Pons (tissue), 1 donor: ENCODE data around the gene NEDD4L.
A peak's percentile ranks its signal among the peaks of the same experiment; 100 is the strongest.

Experiments used
- DNase-seq: peaks from one replicate; pipeline ENCODE4 v3.0.0-alpha.2; 2016; ENCODE audit warnings: low spot score

Gene NEDD4L

DNA sequence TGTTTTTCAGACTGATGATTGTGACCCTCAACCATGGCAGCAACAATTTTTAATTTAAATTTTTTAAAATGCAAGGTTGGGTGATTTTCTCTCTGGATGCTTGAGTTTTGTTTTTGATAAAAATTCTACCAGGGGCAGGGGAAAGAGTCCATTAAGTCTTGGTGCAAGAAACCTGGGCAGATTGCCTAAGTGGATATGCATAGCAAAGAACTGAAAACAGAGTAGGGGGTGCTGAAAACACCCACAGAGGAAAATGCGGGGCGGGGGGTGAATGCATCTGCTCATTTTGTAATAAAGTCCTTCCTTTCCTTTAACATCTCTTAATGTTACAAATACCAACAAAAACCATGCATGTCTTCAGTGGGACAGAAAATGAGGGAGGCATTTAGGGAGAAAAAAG is 138.0 kb downstream of the NEDD4L start:
- DNase-seq = no peak

DNA sequence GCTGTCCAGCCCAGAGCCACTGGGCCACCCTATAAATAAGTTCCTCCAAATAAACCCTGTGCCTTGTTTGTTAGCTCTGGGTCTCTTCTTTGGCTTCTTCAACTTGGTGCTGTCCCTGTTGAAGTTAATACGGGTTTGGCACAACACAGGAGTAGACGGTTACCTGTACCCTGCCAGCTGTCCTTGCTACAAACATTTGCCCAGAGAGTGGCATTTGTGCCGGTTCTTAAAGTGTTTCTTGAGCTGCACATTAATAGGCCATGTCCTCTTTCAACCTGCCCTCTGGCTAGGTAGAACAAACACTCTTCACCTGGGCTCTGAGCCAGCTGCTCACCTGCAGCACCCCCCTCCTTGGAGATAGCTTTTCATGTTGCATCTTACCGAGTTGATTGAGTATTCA is 139.2 kb downstream of the NEDD4L start:
- DNase-seq = no peak

DNA sequence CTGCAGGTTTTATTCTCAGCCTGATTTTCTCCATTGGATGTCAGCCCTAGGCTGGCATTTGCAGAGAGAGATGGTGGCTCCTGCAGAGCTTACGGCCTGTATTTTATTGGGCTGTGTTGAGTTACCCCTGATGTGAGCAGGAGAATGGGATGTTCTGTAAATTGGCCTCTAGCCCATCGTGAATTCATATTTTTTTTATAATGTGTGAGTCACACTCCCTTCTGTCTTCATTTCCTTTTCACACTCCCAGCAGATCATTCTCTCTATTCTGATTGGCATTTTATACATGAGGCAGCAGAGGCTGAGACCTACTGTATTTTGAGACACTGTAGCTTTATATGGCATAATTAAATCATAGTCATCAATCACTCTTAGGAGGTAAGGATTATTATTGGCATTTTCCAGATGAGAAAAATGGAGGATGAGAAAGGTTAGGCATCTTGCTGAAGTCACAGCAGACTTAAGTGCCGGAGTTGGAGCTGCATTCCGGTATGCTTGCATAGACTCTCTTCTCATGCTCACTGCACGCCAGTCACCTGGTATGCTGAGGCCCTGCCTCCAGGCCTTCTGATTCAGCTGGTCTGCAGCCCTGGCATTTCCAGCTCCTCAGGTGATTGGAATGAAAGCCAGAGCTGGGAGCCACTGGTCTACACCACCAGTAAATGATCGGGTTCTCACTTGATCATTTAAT is 142.4 kb downstream of the NEDD4L start:
- DNase-seq = peak; percentile 18

DNA sequence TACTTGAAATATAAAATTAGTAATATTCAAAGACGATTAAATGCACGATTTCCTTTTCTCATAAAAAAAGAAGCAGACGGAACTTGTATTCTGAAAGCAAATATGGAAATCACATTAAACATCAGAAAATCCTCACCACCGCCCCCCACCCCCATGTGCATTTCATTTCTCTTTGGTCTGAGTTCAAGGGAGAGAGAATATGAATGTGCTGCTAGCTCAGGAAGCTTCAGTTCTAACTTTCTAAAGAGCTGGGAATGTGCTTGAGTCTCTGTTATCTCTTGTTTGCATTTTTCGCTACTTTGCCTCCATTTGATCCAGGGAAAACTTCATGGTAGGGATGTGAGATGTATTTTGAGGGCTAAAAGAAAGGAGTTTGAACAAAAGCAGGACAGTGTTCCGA is 143.6 kb downstream of the NEDD4L start:
- no peak for DNase-seq

DNA sequence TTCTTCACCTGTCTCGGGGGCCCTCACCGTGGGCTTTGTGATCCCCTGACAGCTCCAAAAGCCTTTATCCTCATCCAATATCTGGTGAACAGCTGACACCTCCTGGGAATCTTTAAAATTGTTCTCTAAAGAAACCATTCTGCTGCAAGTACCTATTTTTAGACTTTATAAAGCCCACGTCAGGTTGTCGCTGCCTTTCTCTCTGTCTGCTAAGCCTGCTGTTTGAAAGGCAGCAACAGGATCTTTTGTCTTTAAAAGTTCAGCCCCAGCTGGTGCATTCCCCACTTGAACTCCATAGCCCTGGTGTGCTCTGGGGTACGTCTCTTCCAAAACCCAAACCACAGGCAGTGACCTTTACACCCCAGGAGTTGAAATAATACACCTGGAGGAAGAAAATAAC is 145.0 kb downstream of the NEDD4L start:
- no peak for DNase-seq

DNA sequence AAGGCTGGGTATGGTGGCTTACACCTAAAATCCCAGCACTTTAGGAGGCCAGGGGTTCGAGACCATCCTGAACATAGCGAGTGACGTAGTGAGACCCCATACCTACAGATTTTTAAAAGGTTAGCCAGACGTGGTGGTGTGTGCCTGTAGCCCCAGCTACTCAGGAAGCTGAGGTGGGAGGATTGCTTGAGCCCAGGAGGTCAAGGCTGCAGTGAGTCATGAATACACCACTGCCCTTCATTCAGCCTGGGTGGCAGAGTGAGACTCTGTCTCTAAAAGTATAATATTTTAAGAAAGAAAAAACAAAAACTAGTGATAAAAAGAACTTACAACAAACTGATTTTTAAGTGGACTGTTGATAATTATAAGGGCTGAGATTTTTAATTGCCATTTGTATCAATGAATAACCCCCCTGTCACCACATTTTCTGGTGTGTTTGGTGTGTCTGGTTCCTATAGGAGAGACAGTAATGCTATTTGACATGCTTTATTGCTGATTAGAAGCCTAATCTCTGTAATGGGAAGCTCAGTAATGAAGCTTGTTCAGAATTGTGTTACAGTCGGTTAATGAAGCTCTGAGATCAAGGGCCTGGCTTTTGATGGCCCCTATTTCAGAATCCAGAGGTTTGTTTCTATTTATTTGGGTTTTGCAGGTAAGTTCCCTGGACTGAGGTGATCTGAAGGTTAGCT is 147.0 kb downstream of the NEDD4L start:
- DNase-seq = no peak

DNA sequence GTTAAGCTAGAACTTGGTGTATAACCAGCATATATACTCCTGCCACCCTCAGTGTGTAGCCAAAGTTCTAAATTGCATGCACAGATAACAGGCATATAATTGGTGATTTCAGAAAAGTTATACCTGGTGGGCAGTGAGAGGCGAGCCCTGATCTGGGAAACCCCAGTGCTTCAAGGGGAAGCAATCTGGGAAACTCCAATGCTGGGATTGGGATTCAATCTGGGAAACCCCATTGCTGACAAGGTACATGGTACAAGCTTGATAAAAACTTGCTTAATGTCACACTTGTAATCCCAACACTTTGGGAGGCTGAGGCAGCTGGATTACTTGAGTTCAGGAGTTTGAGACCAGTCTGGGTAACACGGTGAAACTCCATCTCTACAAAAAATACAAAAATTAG is 147.6 kb downstream of the NEDD4L start:
- DNase-seq = no peak

DNA sequence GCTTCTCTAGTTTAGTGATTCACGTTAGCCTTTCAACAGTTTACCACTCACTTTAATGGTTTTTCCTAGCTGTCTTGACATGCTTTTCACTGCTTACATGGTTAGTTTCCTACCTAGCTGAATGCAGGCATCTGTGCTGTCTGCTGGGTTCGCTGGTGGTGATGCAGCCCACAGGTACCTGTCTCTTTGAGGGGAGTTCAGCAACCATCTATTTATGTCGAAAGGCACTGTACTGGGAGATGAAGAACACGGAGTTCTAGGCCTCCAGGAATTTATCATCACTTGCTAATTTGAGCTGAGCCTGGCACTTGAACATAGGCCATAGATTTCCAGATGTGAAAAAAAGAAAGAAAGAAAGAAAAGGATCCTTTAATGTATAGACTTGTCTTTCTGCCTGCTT is 148.5 kb downstream of the NEDD4L start:
- DNase-seq = no peak

DNA sequence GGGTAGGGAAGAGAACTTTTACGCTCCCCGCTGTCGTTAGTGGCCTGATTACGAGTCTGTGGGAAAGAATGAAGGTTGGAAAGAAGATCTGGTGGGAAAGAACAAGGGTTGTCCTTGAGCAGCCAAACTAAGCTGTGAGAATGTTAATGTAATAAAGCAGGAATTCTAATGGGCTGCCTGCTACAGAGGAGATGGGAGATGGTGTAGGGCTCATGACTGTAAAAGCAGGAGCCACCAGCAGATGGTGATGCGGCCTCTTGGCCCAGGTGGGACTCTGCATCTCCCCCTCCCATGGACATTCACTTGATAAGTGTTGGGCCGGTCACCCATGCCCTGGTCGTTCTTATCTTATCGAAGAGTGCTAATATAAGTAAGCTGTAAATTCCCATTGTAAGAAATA is 150.0 kb downstream of the NEDD4L start:
- no peak for DNase-seq

DNA sequence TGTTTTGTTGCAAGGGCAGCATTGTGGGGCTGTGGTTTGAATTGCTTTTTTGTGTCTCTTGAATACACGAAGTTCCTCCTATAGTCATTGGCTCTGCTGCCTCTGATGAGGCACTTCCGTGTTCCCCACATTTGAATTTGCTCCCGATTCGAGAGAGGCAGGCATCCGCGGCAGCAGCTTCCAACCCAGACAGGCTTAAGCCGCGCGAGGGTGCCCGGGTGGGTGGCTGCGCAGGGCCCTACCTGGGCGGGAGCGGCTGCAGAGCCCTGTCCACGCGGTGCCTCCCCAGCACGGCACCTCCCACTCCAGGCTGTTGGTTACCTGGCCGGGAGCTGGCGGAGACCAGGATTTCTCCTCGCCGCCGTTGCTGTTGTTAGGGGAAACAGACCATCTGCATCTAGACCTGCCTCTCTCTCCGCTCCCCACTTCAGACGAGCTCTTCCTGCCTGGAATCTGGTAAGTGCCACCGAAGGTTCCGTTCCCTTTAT is 151.3 kb downstream of the NEDD4L start:
- peak; percentile 28 for DNase-seq

DNA sequence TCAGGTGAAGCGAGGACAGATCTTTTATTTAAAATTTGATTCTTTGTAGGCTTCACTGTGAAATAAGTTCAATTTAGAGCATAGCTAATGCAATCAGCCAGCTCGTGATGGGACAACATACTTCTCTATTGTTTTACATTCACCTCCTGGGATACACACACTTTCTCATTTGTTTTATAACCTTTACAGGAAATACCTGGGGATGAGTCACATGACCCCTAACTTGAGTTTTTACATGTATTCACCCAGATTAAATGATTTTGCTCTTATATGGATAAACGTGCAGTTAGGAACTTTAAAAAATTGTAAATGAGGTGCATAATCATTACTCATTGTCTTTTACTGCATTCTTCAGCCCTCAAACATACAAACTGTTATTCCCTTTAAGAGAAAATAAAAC is 152.1 kb downstream of the NEDD4L start:
- DNase-seq = no peak

DNA sequence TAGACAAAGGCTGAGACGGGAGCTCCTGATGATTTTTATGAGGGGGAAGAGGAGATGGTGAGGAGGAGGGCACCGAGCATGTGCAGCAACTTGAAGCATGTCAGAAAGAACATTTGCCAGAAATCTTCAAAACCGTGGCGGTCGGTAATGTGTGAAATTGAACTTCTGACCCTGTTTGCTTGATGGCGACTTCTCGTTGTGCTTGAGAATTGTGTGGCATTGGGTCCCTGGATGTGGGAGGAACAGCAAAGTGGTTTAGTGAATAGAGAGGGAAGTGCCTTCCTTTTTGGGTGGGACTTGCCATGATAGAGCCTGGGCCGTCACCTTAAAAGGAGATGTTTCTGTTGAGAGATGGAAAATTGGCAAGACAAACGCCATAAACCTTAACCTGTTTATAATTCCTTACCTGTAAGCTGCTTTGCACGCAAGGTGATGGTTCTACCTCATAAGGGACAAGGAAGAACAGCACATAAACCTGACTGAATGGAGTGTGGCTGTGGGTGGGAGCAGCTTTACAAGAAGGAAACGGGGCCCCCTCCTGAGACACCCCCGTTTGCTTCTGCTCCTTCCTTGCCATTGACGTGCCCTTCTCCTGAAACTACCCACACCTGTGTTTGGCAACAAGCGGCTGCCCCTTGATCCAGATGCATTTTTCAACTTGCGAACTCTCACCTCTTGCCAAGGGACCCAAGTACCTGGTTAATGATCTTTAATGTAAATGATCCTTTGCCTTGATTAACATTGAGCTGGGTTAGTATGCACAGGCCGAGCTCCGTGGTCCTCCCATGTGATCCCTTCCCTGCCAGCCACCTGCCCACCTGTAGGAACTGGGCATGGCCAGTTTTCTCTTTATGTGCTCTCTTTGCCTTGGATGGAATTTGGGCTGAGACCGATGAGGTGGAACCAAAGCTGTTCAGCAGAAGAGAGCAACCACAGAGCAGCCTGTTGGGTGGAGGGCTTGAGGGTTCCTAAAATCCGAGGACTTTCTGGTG is 153.2 kb downstream of the NEDD4L start:
- no peak for DNase-seq

DNA sequence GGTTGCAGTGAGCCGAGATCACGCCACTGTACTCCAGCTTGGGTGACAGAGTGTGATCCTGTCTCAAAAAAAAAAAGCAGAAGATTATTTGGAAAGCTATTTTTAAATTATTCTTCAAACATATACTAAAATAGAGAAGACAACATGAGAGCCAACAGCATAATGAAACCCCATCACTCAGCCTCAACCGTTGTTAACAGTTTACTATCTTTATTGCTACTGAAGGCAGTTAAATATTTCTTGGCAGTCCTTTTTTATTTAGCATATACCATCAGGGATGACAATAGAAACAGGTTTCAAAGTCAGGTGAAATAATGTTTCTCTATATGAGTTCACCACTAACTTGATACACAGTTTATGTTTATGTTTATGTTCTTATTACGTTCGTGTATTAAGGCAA is 157.2 kb downstream of the NEDD4L start:
- no peak for DNase-seq

DNA sequence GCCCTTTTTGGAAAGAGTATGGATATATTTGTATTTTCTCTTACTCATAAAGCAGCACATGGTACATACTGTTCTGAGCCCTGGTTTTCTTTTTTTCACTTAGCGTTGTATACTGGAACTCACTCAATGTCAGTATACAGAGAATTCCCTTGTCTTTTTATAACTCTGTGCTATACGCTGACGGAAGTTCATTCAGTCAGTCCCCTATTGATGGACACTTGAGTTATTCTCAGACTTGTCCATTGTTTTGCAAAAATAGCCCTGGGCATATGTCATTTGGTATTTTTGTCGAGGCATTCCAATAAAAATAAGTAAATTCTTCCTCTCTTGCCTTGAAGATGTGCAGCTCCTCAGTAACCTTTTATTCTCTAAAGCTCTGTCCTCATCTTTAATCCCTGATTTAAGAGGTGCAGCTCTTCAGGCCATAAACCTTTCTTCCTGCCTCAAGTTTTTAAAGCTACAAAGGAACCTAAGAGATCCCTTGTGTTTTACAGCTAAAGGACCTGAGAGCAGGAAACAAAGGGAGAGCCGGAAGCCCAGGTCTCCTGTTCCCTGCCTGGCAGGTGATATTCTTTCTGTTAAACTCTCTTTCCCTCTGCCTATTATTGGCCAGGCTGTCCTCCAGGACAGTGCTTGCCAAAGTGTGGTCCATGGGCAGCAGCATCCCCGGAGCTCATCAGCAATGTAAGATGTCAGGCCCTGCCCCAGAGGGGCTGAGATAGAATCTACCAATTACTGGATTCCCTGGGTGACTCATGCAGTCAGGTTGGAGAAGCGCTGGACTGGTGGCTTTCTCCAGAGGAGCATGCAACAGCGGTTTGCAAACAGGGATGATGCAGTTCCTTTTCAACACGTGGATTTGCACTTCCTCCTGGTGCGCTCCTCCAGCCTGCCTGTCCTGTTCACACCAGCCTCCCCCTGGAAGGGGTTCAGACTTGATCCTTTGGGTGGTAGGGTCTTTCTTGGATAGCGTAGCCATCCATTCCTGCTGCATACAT is 158.0 kb downstream of the NEDD4L start:
- no peak for DNase-seq

DNA sequence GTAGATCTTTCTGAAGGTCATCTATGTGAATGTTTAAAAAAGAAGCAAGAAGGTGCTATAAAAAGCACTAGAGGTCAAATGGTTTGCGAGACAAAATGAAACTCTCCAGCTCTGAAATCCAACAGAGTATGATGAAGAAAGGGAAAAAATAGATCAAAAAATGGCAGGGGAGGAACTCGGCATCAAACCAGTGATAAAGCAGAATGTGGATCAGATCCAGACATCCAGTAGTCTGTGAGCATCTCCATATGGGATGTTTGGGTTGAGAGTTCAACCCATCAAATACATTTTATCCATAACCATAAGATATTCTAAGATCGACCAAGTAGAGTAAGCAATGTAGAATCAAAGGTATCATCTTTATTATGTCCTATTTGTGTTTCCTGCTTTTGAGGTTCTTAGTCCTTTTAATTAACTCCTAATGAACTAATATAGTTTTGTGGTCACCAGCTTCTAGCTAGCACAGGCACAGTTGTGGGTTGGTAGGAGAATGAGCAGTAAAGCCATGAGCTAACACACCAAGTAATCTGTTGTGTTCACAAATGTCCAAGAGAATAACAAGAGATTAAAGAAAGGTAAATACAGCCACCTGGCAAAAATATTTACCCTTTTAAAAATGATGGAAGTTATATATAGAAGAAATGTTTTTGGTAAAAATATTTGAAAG is 160.9 kb downstream of the NEDD4L start:
- no peak for DNase-seq

DNA sequence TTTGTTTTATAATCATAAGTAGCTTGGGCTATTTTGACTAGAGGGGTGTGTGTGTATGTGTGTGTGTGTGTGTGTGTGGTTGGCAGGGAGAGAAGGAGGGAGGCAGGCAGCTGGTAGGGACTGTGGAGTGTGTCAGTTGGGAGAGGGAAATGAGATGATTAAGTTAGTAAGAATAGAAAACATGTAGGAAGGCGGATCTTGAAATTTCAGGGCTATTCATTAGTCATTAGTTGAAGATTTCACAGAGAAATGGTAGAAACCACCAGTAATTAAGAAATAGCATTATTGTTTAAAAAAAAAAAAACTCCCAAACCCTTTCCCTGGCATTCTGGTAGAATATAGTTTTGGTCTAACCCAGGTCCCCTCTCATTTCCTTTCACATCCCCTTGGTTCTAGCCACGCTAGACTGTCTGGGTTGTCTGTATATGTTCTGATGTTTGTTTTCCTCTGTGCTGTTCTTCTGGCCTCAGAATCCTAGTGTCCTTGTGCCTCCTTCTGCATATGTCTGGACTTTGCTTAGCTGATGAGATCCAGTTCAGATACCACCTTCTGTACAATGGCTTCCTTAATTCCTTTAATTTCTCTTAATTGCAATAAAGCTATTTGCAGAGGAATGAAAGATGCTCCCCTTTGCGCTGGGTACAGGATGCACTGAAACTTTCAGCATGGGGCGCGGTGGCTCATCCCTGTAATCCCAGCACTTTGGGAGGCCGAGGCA is 161.6 kb downstream of the NEDD4L start:
- DNase-seq = no peak

DNA sequence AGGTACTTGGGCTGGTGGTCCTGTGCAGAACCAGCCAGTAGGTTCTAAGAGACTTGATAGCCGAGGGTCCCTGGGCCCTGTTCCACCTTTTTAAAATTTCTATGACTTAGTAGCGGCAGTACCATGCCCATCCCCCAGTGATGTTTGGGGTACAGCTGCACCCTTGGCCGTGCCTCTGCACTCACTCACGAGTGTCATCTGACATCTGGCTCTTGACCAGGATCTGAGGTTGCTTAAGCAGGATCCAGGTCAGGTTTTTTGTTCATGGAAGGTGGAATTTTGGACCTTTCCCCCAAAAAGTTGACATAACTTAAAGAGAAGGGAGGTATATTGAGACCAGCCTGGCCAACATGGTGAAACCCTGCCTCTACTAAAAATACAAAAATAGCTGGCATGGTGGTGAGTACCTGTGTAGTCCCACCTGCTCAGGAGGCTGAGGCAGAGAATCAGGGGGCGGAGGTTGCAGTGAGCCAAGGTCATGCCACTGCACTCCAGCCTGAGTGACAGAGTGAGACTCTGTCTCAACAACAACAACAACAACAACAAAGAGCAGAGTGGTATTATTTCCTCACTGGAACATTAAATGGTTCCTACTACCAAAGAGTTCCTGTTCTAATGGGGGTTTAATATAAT is 163.6 kb downstream of the NEDD4L start:
- DNase-seq = no peak

DNA sequence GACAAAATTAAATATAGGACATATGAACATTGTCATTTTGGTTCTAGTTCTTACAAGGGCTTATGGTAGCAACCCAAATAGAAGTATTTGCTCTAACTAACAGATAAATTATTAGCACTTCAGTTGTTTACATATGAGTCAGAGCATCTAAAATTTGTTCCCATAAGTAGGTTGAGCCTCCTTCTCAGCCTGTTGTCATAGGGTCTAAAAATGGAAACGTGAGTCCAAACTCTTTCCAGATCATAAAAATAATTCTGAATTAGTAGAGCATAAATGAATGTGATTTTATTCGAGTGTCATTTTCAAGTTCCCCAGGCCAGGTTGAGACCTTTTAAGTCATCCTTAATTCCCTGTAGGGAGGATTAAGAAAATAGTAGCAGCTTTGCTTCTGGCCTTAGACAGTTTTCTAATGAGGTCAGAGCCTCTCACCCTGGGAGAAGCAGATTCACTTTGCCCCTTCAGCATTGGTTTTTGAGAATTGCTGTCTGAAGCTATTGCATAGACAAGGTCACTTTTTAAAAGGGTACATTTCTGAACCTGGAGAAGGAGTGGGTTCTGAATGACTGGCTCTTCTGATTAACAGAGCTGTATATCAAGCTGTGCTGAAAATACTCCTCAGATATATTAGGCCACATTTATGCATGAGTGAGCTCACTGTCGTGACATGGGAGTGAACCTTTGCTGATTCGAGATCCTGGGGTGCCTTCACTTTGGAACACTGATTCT is 164.3 kb downstream of the NEDD4L start:
- no peak for DNase-seq

DNA sequence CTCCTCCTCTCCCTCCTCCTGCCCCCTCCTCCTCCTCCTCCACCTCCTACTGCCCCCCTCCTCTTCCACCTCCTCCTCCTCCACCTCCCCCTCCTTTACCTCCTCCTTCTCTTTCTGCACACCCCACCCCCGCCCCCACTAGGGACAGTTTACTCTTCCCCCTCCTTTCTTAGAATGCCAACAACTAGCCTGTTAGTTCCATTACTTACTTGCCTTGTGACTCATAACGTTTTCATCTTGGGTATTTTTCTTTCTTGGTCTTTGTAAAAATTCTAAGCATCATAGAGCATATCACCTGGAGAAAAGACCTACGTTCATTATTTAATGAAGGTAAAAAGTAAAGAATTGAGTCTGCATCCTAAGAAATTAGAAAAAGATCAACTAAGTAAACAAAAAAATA is 165.3 kb downstream of the NEDD4L start:
- DNase-seq = no peak
